ENCODE measurements around the gene SEMA3B. TPM values are rescaled to one million over a fixed set of nuclear protein-coding genes. Genes with fewer than 3 reads are reported as not detected.

Gene SEMA3B
- total RNA-seq, 4 donors from 2014 or later = 2.4 to 13.7 (median 7.0) TPM

- no peak for TF ChIP-seq CTCF (IDR thresholded peaks at IDR 0.05; ENCODE audit: low read depth)
Measured at GRCh38 chr3:50319894-50320625, 51.1 kb downstream of the SEMA3B start.

- no peak for TF ChIP-seq CTCF (IDR thresholded peaks at IDR 0.05; ENCODE audit: low read depth)
Measured at GRCh38 chr3:50320853-50321335, 51.9 kb downstream of the SEMA3B start.

- no peak for TF ChIP-seq CTCF (IDR thresholded peaks at IDR 0.05; ENCODE audit: low read depth)
Measured at GRCh38 chr3:50321336-50322114, 52.6 kb downstream of the SEMA3B start.

GRCh38 chr3:50322115-50322385 is 53.1 kb downstream of the SEMA3B start:
- no peak for TF ChIP-seq CTCF (IDR thresholded peaks at IDR 0.05; ENCODE audit: low read depth)

- TF ChIP-seq CTCF (IDR thresholded peaks at IDR 0.05; ENCODE audit: low read depth) = no peak
Measured at GRCh38 chr3:50322386-50323091, 53.6 kb downstream of the SEMA3B start, which contains the start of gene HYAL2. Gene HYAL2 (minus strand): TSS chr3:50322745. CDS start chr3:50320489, 2,256 bp downstream.

GRCh38 chr3:50323092-50323600 is 54.2 kb downstream of the SEMA3B start:
- no peak for TF ChIP-seq CTCF (IDR thresholded peaks at IDR 0.05; ENCODE audit: low read depth)
